Measurements from ENCODE around the gene SLC6A6.

- TF ChIP-seq, protein P1, sequence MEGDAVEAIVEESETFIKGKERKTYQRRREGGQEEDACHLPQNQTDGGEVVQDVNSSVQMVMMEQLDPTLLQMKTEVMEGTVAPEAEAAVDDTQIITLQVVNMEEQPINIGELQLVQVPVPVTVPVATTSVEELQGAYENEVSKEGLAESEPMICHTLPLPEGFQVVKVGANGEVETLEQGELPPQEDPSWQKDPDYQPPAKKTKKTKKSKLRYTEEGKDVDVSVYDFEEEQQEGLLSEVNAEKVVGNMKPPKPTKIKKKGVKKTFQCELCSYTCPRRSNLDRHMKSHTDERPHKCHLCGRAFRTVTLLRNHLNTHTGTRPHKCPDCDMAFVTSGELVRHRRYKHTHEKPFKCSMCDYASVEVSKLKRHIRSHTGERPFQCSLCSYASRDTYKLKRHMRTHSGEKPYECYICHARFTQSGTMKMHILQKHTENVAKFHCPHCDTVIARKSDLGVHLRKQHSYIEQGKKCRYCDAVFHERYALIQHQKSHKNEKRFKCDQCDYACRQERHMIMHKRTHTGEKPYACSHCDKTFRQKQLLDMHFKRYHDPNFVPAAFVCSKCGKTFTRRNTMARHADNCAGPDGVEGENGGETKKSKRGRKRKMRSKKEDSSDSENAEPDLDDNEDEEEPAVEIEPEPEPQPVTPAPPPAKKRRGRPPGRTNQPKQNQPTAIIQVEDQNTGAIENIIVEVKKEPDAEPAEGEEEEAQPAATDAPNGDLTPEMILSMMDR (IDR thresholded peaks at IDR 0.05; ENCODE audit: low read length): no peak
- no peak for TF ChIP-seq EZH2 (IDR thresholded peaks at IDR 0.05; ENCODE audit: borderline replicate concordance, low read length)
Measured at GRCh38 chr3:14404186-14404585, 1.8 kb downstream of the SLC6A6 start.

Data from OCI-LY1 (cell line).